Left lung (tissue), 10 donors: ENCODE results near the gene MDM4. TPM values are rescaled to one million over a fixed set of nuclear protein-coding genes. Genes with fewer than 3 reads are reported as not detected.

Experiments
- ATAC-seq: fragments of 200-7000 bp; cut with Tn5 transposase; one replicate; pipeline ENCODE4 v1.9.1; 2020; ENCODE audit warnings: moderate library complexity
- DNase-seq, 4 donors: peaks; one replicate each; pipeline ENCODE4 v3.0.0-alpha.2; 2013 to 2020
- H3K27ac ChIP-seq, 2 donors: fragments of 200-600 bp; sonication (generic) in 1 of 2; one replicate each; pipeline versions ENCODE4 v1.5.0 to v1.8.0; 2020 to 2021
- H3K27me3 ChIP-seq, 2 donors: fragments of 200-600 bp; sonication (generic) in 1 of 2; one replicate each; pipeline versions ENCODE4 v1.5.0 to v1.8.0; 2020 to 2021
- H3K36me3 ChIP-seq, 2 donors: fragments of 200-600 bp; sonication (generic) in 1 of 2; one replicate each; pipeline versions ENCODE4 v1.5.0 to v1.8.0; 2020 to 2021
- H3K4me1 ChIP-seq, 2 donors: fragments of 200-600 bp; one replicate each; pipeline ENCODE4 v1.8.0; 2021
- H3K4me3 ChIP-seq, 2 donors: fragments of 200-600 bp; sonication (generic) in 1 of 2; one replicate each; pipeline versions ENCODE4 v1.5.0 to v1.8.0; 2020 to 2021; ENCODE audit warnings: mild to moderate bottlenecking in 1 of 2
- H3K9me3 ChIP-seq, 2 donors: fragments of 200-600 bp; sonication (generic) in 1 of 2; one replicate each; pipeline versions ENCODE4 v1.5.0 to v1.8.0; 2020 to 2021
- intact Hi-C, 2 donors: fragments of 100-400 bp; cut with DNase I; formaldehyde crosslinking; loops; one replicate each; pipeline versions ENCODE4 v1.11.2 to v1.14.2; 2022
- polyA plus RNA-seq, 6 donors: library from polyadenylated mRNA; unstranded; fragments of 120-200 nt; gene quantifications; one replicate each; pipeline ENCODE4 v1.2.1, GENCODE V29; 2013; ENCODE audit not compliant: insufficient read length in 6 of 6
- total RNA-seq, 2 donors: library from RNA; stranded (reverse); fragmentation: NEBNext Ultra II Directional; extraction: Animal tissue kit (Norgen Biotek cat#: 25700); gene quantifications; one replicate each; pipeline ENCODE4 v1.2.1, GENCODE V29; 2021
- TF ChIP-seq, protein P1 (sequence below), 2 donors: fragments of 200-600 bp; sonication (generic) in 1 of 2; IDR thresholded peaks; one replicate each; pipeline versions ENCODE4 v1.5.0 to v1.8.0; 2021; ENCODE audit warnings: antibody characterized with exemption in 2 of 2
- donor health status: DM: no; HTN: yes; CAD: no.
- donor health status: DM: no; HTN: no; CAD: no.

The MDM4 gene
- total and polyA plus RNA-seq, 8 donors = 46.7 to 93.0 (median 77.9) TPM

DNA sequence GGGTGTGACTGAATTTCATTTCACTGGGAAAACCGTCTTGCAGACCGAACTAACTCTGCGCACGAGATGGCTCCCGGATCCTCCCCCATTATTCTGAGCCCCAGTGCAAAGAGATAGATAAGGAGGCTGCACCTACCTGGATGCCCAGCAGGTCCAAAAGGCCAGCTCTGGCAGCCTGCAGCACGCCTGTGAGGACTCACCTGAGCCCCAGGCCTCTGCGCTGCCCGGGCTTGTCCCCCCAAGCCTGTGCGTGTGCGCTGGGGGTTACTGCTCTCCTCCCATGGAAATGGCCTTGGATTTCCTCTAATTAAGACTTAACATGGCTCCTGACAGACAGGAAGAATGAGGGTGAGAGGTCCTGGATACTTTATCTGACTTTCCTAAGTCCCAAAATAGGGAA lies 83.4 kb downstream of the MDM4 start:
- Histone ChIP-seq H3K36me3 (no peaks in the 10 kb centered on the region), H3K4me3 (no peak overlapping the region), H3K27me3 (peaks cover 0 to 13% of the 10 kb centered on the region in 2 donors), H3K27ac (no peak overlapping the region), H3K4me1 (no peaks in the 10 kb centered on the region), H3K9me3 (no peaks in the 10 kb centered on the region)
- ATAC-seq (no peak), DNase-seq (no peak)
- TF ChIP-seq, protein P1, sequence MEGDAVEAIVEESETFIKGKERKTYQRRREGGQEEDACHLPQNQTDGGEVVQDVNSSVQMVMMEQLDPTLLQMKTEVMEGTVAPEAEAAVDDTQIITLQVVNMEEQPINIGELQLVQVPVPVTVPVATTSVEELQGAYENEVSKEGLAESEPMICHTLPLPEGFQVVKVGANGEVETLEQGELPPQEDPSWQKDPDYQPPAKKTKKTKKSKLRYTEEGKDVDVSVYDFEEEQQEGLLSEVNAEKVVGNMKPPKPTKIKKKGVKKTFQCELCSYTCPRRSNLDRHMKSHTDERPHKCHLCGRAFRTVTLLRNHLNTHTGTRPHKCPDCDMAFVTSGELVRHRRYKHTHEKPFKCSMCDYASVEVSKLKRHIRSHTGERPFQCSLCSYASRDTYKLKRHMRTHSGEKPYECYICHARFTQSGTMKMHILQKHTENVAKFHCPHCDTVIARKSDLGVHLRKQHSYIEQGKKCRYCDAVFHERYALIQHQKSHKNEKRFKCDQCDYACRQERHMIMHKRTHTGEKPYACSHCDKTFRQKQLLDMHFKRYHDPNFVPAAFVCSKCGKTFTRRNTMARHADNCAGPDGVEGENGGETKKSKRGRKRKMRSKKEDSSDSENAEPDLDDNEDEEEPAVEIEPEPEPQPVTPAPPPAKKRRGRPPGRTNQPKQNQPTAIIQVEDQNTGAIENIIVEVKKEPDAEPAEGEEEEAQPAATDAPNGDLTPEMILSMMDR (IDR thresholded peaks at IDR 0.05) = no peak
- intact Hi-C loops = no loop called here

DNA sequence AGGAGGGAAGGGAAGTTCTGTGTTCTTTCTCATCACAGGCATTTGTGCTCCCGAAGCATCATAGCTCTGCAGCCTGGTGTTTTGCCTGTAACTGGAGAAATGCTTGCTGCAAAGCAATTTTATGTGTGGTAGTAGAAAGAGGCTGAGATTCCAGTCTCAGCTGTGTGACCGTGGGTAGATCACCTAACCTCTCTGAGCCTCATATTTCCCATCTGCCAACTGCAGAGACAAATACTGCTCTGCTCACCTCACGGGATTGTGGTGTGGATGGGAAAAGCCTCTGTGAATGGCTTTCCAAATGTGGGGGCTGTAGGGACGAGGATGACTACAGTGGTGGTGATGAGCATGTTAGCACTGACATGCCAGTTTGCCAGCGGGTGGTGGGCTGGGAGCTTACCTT lies 84.0 kb downstream of the MDM4 start:
- H3K36me3 ChIP-seq = no peaks in the 10 kb centered on the region
- no peaks in the 10 kb centered on the region for H3K9me3 ChIP-seq
- H3K4me3 ChIP-seq = no peak overlapping the region
- no peak for DNase-seq
- TF ChIP-seq, protein P1 (IDR thresholded peaks at IDR 0.05) = no peak
- H3K27me3 ChIP-seq = peaks cover 0 to 13% of the 10 kb centered on the region in 2 donors
- intact Hi-C loops = no loop called here
- no peaks in the 10 kb centered on the region for H3K4me1 ChIP-seq
- no peak for ATAC-seq
- H3K27ac ChIP-seq = no peak overlapping the region

DNA sequence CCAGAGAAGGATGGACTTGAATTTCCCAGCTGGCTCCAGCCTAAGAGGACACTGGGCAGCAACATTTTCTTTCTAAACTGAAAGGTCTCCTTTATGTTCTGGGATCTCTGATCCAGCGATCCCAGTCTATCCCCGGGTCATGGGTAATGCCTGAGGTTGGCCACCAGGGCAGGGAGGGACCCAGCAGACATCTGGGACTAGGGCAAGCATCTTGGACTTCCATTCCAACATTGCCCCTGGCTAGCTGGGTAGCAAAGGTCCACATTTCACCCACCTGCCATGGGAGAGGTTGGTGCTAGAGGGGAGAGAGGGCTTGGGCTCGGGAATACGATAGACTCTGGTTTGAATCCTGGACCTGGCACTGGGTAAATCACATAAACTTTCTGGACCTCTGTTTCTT lies 84.8 kb downstream of the MDM4 start:
- no peaks in the 10 kb centered on the region for H3K9me3 ChIP-seq
- TF ChIP-seq, protein P1 (IDR thresholded peaks at IDR 0.05) = peak in 1 of 2 donors; percentile 14
- intact Hi-C loops = no loop called here

DNA sequence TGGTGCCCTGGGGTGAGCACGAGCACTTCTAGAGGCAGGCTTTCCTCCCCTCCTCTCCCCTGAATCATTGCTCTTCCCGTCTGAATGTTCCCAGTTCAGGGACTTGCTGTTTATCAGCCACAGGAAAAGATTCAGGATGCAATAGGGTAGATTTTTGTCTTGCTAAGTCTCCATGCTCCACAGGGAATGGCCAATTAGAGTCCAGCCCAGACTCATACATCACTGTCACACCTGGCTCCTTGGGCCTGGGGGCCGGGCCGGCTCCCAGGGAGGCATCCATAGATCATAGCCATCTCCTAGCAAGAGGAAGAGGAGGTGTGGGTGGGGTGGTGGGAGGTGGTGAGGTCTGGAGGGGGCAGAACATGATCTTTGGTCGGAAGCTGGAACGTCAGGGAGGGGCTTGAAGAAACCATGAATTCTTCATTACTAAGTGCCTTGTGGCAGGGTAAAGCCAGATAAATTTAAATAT lies 85.9 kb downstream of the MDM4 start:
- ATAC-seq (no peak), DNase-seq (no peak)
- TF ChIP-seq, protein P1 (IDR thresholded peaks at IDR 0.05) = no peak
- no peak overlapping the region for H3K4me3 ChIP-seq
- H3K36me3 ChIP-seq = no peaks in the 10 kb centered on the region
- no peaks in the 10 kb centered on the region for H3K4me1 ChIP-seq
- no peaks in the 10 kb centered on the region for H3K9me3 ChIP-seq
- H3K27ac ChIP-seq = no peak overlapping the region
- intact Hi-C loops = no loop called here
- peaks cover 0 to 19% of the 10 kb centered on the region in 2 donors for H3K27me3 ChIP-seq

More for the DNA sequence above, 84.8 kb downstream of the MDM4 start:
- H3K36me3 ChIP-seq = no peaks in the 10 kb centered on the region
- no peak overlapping the region for H3K27ac ChIP-seq
- H3K4me1 ChIP-seq = no peaks in the 10 kb centered on the region
- no peak overlapping the region for H3K4me3 ChIP-seq
- ATAC-seq = no peak
- no peak for DNase-seq
- H3K27me3 ChIP-seq = peaks cover 0 to 19% of the 10 kb centered on the region in 2 donors

DNA sequence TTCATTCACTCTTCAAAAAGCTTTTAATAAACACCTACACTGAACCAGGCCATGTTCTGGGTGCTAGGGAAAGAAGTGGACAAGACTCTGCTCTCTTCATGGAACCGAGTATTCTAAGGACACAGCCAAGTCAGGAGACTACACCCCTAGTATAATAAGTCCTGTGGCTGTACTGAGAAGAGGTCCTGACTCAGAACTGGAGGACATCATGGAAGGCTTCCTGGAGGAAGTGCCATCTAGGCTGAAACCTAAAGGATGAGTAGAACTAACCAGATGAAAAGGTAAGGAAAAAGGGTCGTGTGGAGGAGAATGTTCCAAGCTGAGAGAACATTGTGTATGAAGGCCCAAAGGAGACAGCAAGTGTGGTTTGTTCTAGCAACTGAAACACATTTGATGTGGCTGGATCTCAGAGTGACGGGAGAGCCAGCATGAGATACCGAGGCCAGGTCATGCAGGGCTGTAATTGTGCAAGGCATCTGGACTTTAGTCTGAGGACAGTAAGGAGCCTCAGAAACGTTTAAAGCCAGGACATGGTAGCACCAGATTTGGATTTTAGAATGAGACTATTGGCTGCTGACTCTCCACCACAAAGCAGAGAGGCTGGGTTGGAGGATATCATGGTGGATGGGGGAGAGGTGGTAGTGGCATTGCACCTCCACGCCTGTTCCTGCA lies 86.8 kb downstream of the MDM4 start:
- intact Hi-C loops = no loop called here
- ATAC-seq (no peak), DNase-seq (no peak)
- H3K4me3 ChIP-seq = no peak overlapping the region
- H3K27me3 ChIP-seq = peaks cover 0 to 27% of the 10 kb centered on the region in 2 donors
- no peaks in the 10 kb centered on the region for H3K36me3 ChIP-seq
- H3K9me3 ChIP-seq = no peaks in the 10 kb centered on the region
- H3K4me1 ChIP-seq = no peaks in the 10 kb centered on the region
- no peak overlapping the region for H3K27ac ChIP-seq
- TF ChIP-seq, protein P1 (IDR thresholded peaks at IDR 0.05) = no peak
